Measurements from ENCODE around the gene LIPC.

- TF ChIP-seq POLR2A (IDR thresholded peaks at IDR 0.05) (no peak), CTCF (IDR thresholded peaks at IDR 0.05) (no peak)
Observed at GRCh38 chr15:58571491-58571890, 139.7 kb downstream of the LIPC start.
